ENCODE data around the gene TNS1.

- no peak for TF ChIP-seq EZH2 (IDR thresholded peaks at IDR 0.05)
- TF ChIP-seq EZH2phosphoT487 (IDR thresholded peaks at IDR 0.05; ENCODE audit: borderline replicate concordance), result no peak
Observed at GRCh38 chr2:217946051-217946450, 56.7 kb downstream of the TNS1 start.

Data from HCT116 (cell line).